GM21390 (cell line): ENCODE data around the gene EHHADH.

Source experiments
- ATAC-seq: cut with Tn5 transposase; IDR thresholded peaks from one replicate; pipeline ENCODE4 v1.9.1; 2021; ENCODE audit not compliant: unreplicated experiment

EHHADH gene

GRCh38 chr3:185199206-185199605 lies 54.6 kb downstream of the EHHADH start:
- ATAC-seq, result no peak

- no peak for ATAC-seq
Measured at GRCh38 chr3:185197068-185197467, 56.8 kb downstream of the EHHADH start.

GRCh38 chr3:185195652-185196051 lies 58.2 kb downstream of the EHHADH start:
- no peak for ATAC-seq

- no peak for ATAC-seq
Measured at GRCh38 chr3:185188816-185189215, 65.0 kb downstream of the EHHADH start.

GRCh38 chr3:185187391-185187790 lies 66.5 kb downstream of the EHHADH start:
- no peak for ATAC-seq

GRCh38 chr3:185176750-185177359 lies 77.0 kb downstream of the EHHADH start:
- ATAC-seq, result no peak

GRCh38 chr3:185175370-185175987 lies 78.4 kb downstream of the EHHADH start:
- ATAC-seq, result peak; percentile 62

GRCh38 chr3:185172086-185173049 lies 81.5 kb downstream of the EHHADH start:
- ATAC-seq, result no peak

- ATAC-seq, result no peak
Measured at GRCh38 chr3:185164428-185165217, 89.2 kb downstream of the EHHADH start.

- no peak for ATAC-seq
Measured at GRCh38 chr3:185162634-185163033, 91.2 kb downstream of the EHHADH start.

- ATAC-seq, result no peak
Measured at GRCh38 chr3:185161761-185162160, 92.1 kb downstream of the EHHADH start.

- ATAC-seq, result no peak
Measured at GRCh38 chr3:185157347-185157746, 96.5 kb downstream of the EHHADH start.

GRCh38 chr3:185155678-185156077 lies 98.2 kb downstream of the EHHADH start:
- no peak for ATAC-seq

GRCh38 chr3:185153861-185154629 lies 99.8 kb downstream of the EHHADH start:
- no peak for ATAC-seq

- ATAC-seq, result no peak
Measured at GRCh38 chr3:185153171-185153771, 100.6 kb downstream of the EHHADH start.

- ATAC-seq, result no peak
Measured at GRCh38 chr3:185152410-185153170, 101.3 kb downstream of the EHHADH start, which contains the start of gene C3orf70. Gene C3orf70, minus strand, starts transcription at chr3:185153060. Its CDS starts 237 bp downstream, at chr3:185152823.

- ATAC-seq, result no peak
Measured at GRCh38 chr3:185151964-185152409, 101.9 kb downstream of the EHHADH start.

- no peak for ATAC-seq
Measured at GRCh38 chr3:185151101-185151963, 102.5 kb downstream of the EHHADH start.
